Heart left ventricle (tissue), 13 donors: Measurements from ENCODE around the gene GALNT18.

ENCODE experiments used
- CTCF ChIP-seq, 12 donors: fragments of 200-600 bp; sonication (generic) in 4 of 12; IDR thresholded peaks; one replicate each; pipeline versions ENCODE4 v1.5.0 to v1.8.0; 2018 to 2022; ENCODE audit warnings: antibody characterized with exemption in 12 of 12, mild to moderate bottlenecking in 5 of 12
- POLR2A ChIP-seq, 2 donors: fragments of 450-650 bp; IDR thresholded peaks; one replicate each; pipeline ENCODE4 v1.6.1; 2017; ENCODE audit warnings: antibody characterized with exemption in 2 of 2, mild to moderate bottlenecking in 2 of 2, moderate library complexity in 2 of 2
- donor health status: ischemic (EF 13 %, LVEDD 7.1; RV severe dilation, severe dysfunction).
- donor health status: DM: no; HTN: yes; CAD: no.
- donor health status: DM: no; HTN: no; CAD: no.
- donor health status: ischemic (EF 25% LVEDD 6.9; RV normal size, moderate dysfunction).
- donor health status: ischemic (EF 25% LVEDD 5.7; RV mildly dilated, moderate dysfunction).
- donor health status: ischemic (EF 35%, LVEDD 5.7; RV mildly dilated, moderate dysfunction).
- donor health status: nonischemic (EF 11% LVEDD 7.7; RV severe dilation, severe dysfunction).
- donor health status: DM: yes; HTN: yes; CAD: no.
- donor health status: PGD.
- donor health status: ischemic (EF 29% LVEDD 5.4; RV normal size, mild dysfunction).
- donor health status: nonischemic (EF 23%, LVEDD 6.1; RV moderate dilation, normal function).

GRCh38 chr11:11380340-11380739 is 241.5 kb downstream of the GALNT18 start:
- TF ChIP-seq POLR2A (IDR thresholded peaks at IDR 0.05) (no peak), CTCF (IDR thresholded peaks at IDR 0.05) (no peak)
